ENCODE data around the gene PEX13.
"Not testable (repeated sequence)": the region's sequence is repeated elsewhere in the genome, so short reads cannot be mapped to it uniquely, and the experiment has no call there.

PEX13 gene

DNA sequence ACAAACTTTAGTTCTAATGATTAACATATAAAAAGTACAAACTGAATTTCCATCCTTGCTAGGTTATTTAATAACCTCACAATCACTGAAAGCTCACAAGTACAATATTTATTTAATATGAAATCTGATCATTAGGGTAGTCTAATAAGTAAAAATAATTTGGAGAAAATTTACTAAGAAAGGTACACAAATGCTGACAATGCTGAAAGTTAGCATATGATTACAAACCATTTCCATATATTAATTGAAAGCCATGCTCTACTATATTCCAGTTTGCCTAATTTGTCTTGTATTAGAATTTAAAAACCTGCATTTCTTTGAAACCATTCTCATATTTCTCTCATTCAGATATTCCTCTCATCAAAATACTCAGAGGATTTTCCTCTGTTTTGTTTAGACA, 8.2 kb upstream of the PEX13 start:
- DNase-seq, result no peak

- no peak for DNase-seq
Observed at GRCh38 chr2:61011678-61012077, 5.8 kb upstream of the PEX13 start.

DNA sequence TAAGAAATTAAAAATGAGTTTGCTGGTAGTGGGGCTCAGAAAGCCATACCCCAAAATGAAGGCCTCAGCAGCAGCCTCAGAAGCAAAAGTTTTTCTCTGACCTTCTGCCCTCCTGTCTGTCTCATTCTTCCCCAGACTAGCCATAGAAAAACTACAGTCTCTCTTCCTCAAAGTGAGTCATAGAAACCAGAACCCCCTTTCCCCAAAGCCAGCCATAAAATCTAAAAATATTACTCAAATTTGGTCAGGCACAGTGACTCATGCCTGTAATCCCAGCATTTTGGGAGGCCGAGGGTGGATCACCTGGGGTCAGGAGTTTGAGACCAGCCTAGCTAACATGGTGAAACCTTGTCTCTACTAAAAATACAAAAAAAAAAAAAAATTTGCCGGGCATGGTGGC, 5.2 kb upstream of the PEX13 start:
- not testable (repeated sequence) for DNase-seq

DNA sequence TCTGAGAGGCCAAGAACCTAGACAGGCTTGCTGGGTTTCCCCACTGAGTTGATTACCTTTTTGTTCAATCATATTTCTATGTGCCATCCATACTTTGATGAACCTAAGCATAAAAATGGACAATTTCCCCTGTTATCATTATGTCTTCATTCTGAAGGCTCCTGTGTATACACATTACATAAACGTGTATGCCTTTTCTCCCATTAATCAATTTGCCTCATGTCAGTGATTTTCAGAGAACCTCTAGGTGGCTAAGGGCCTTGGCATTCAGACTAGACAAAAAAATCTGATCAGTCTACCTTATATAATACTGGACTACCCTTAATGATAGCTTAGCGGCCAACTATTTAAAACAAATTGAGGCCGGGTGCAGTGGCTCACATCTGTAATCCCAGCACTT, 4.1 kb upstream of the PEX13 start:
- DNase-seq, result no peak

GRCh38 chr2:61014763-61015162, 2.8 kb upstream of the PEX13 start:
- DNase-seq, result no peak

GRCh38 chr2:61015976-61016375, 1.5 kb upstream of the PEX13 start:
- DNase-seq, result no peak

- no peak for DNase-seq
Observed at GRCh38 chr2:61016392-61017002, 1.0 kb upstream of the PEX13 start.

- peak; percentile 85 for DNase-seq
Observed at GRCh38 chr2:61017003-61017555, 441 bp upstream of the PEX13 start.

DNA sequence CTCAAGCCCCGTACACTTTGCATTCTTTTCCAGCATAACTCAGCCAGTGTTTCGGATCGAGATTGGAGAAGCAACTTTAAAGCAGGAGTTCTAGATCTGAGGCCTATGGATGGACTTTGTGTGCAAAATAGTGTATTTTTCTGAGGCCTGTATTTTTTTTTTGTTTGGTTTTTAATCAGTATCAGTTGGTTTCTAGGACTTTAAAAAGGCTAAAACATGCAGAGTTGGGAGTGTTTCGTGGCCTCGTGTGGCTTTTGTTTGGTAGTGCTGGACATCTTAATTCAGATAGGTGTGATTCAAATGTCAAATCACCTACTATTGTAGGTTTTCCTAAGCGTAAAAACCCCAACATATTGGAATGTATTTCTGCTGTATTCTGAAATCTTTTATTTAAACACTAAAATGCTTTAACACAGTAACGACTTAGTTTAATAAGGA, 817 bp downstream of the PEX13 start:
- no peak for DNase-seq

DNA sequence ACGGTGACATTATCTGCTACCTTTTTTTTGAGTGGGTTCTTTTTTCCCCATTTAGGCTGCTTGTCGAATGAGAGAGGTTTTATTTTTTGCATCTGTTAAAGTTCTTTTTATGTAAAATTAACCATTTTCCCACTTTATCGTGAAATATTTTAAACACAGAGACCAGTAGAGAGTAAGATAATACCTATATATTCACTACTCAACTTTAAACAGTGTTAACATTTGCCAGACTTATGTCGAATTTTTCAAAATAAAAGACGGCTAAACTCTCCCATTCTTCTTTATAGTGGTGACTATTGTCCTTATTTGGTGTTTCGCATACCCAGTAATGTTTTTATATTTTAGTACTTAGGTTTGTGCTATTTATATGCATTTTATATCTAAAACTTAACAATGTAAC, 1.3 kb downstream of the PEX13 start:
- DNase-seq, result no peak

DNA sequence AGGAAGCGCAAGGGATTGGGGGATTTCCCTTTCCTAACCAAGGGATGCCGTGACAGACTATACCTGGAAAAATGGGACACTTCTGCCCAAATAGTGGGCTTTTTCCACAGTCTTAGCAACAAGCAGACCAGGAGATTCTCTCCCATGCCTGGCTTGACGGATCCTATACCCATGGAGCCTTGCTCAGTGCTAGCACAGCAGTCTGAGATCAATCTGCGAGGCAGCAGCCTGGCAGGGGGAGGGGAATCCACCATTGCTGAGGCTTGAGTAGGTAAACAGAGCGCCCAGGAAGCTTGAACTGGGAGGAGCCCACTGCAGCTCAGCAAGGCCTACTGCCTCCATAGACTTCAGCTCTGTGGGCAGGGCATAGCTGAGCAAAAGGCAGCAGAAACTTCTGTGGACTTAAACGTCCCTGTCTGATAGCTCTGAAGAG, 3.7 kb downstream of the PEX13 start:
- DNase-seq, result no peak

DNA sequence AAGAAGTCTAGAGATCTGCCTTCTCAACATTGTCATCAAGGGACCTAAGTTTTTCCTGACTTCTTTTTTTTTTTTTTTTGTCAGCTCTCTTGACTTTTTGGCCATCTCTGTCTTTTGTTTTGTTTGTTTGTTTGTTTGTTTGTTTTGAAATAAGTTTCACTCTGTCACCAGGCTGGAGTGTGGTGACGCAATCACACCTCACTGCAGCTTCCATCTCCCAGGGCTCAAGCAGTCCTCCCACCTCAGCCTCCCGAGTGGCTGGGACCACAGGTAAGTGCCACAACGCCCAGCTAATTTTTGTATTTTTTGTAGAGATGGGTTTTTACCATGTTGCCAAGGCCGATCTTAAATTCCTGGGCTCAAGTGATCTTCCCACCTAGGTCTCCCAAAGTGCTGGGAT, 6.2 kb downstream of the PEX13 start:
- DNase-seq, result no peak

DNA sequence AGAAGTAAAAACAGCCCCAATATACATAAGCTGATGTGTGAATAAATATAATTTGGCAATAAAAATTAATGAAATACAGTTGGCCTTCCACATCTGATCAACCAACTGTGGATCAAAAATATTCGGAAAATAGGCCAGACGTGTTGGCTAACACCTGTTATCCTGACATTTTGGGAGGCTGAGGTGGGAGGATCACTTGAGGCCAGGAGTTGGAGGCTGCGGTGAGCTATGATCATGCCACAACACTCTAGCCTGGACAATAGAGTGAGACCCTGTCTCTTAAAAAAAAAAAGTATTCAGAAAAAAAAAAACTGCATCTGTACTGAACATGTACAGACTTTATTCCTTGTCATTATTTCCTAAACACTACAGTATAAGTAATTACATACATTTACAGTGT, 12.0 kb downstream of the PEX13 start:
- no peak for DNase-seq

DNA sequence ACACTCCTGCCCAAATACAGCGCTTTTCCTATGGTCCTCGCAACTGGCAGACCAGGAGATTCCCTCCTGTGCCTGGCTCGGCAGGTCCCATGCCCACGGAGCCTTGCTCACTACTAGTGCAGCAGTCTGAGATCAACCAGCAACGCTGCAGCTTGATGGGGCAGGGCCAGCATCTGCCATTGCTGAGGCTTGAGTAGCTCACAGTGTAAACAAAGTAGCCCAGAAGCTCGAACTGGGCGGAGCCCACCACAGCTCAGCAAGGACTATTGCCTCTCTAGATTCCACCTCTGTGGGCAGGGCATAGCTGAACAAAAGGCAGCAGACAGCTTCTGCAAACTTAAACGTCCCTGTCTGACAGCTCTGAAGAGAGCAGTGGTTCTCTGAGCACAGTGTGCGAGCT, 17.1 kb downstream of the PEX13 start:
- DNase-seq, result not testable (repeated sequence)

DNA sequence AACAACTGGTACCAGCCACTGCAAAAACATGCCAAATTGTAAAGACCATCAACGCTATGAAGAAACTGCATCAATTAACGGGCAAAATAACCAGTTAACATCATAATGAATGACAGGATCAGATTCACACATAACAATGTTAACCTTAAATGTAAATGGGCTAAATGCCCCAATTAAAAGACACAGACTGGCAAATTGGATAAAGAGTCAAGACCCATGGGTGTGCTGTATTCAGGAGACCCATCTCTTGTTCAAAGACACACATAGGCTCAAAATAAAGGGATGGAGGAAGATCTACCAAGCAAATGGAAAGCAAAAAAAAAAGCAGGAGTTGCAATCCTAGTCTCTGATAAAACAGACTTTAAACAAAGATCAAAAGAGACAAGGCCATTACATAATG, 19.1 kb downstream of the PEX13 start:
- DNase-seq, result not testable (repeated sequence)

DNA sequence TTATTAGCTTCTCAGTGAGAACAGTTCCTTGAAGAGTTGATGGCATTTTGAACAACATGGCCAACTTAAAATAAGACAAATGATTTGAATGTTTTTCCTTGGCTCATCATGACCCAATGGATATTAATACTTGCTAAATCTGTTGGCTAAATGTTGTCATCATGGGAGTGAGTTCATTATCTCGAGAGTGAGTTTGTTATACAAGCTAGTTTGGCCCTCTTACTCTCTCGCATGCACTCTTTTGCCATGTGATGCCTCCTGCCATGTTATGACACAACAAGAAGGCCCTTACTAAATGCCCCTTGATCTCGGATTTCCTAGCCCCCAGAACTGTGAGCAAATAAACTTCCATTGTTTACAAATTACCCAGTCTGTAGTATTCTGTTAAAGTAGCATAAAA, 25.3 kb downstream of the PEX13 start:
- DNase-seq, result no peak

DNA sequence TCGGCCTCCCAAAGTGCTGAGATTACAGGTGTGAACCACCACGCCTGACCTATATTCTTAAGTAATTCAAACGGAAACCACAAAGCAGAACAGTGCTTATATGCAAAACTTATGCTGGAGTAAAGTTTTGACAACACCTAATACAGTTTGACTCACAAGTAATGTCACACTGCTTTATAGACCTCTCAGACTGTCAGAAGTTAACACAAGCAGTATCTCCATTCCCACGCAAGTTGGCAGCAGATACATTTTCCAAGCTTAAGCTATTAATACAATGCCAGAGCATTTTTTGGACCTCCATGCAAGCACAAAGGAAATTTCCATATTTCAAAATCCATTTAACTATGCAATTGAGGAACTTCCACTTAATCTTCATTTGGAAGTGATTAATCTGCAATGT, 27.1 kb downstream of the PEX13 start:
- no peak for DNase-seq

DNA sequence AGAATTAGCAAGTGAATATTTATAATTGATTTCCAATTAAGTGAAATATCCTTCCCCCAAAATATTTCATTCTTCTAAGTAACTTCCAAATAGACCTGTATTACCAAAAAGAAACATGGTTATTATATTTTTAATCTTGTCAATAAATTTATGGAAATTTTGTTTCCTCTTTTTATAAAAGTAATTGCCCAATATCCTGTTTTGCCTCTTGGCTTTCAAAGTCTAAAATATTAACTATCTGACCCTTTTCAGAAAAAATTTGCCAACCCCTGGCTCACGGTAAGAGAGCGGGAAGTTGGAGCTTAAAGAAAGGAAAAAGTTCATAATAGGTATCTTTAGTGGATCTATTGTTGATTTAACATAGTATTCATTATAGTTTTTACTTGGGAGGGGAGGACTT, 27.7 kb downstream of the PEX13 start:
- no peak for DNase-seq

- no peak for DNase-seq
Observed at GRCh38 chr2:61045999-61046398, 28.5 kb downstream of the PEX13 start.

GRCh38 chr2:61055557-61055956, 38.0 kb downstream of the PEX13 start:
- DNase-seq, result no peak

DNA sequence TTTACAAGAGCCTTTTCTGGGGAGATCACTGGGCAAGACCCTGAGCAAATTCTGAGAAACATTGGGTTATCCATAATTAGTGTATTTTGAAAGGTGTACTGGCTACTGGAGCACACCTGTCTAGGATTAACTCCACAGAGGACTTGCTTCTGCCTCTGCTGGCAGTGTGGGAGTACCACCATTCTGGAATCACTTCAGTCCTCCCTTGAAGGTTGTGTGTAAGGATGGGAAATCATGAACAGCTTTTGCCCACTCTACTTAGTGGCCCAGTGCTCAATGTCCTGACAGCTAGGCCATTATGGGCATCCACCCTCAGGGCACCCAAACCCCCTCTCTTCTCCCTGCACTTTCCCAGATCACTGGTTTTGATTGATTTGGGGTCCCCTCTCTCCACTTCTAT, 40.0 kb downstream of the PEX13 start:
- DNase-seq, result no peak

DNA sequence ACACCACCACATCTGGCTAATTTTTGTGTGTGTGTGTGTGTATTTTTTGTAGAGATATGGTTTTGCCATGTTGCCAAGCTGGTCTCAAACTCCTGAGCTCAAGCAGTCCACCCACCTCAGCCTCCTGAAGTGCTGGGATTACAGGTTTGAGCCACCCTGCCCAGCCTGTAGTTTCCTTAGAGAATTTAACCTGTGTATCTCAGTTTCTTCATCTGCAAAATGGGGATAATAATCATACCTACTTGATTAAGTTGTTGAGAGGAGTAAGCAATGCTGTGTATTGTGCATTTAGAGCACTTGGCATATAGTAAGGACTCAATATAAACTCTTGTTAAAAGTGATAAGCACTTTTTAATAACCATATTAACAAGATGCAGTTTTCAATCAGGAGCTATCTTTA, 41.9 kb downstream of the PEX13 start:
- DNase-seq, result no peak

DNA sequence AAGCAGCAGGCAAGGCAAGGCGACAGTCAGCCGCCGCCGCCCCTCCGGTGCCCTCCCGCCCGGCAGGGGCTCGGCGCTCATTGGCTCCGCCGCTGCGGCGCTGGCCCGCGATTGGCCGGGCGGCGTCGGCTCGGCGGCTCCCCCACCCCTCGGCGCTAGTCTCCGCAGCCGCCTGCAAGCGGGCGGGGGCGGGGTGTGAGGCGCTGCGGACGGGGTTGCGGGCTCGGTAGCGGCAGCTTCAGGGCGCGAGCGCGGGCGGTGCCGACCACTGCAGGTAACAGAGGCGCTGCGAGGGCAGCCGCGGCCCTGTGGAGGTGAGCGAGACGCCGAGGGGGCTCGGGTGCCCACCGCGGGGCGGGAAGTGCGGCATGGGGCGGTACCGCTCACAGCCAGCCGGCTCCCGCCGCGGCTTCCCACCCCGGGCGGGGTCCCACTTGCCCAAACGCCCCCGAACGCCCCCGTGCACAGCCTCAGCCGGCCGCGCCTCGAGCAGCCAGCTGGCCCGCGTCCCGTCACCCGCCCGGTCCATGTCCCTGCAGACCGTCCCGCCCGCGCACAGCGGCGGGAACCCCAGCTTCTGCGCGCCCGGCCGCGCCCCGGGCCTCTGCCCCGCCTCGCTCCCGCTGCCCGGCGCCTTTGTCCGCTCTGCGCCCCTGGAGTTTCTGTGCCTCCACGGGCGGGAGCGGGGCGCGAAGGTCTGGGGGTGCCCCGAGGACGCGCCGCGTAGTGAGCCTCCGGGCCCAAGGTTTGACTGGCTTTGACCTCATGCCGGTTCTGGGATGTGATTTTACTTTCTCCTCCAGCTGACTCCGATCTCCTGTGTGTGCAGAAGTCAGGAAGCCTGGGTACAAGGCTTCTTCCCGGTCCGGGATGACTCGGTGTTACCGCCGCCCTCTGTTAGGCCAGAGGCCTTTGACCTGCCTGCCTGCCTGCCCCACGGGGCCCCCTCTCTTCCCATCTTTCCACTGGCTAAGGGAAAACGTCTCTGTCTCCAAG, 48.5 kb downstream of the PEX13 start, which contains the start of gene SANBR:
Gene SANBR (plus strand): TSS at position 158 of the 996 bp plus-strand sequence. CDS start 4,480 bp downstream, outside the sequence.
- peak; percentile 90 for DNase-seq

DNA sequence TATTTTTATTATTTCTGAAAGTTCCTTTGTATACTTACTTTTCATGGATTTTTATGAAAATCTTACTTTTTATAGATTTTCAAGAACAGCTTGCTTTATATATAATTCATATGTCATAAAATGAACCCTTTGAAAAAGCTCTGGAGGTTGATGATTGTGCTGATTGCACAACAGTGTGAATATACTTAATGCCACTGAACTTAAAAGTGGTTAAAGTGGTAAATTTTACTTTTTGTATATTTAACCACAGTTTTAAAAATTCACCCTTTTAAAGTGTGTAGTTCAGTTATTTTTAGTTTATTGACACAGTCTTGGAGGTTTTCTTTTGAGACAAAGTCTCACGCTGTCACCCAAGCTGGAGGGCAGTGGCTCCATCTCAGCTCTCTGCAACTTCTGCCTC, 56.6 kb downstream of the PEX13 start:
- DNase-seq, result no peak
